Neural cell (in vitro differentiated cells): ENCODE results near the gene TTC22.

Experiments used
- EP300 ChIP-seq: fragments of 450-650 bp; conservative IDR thresholded peaks from 2 replicates; pipeline ENCODE4 v1.6.1; 2014; ENCODE audit warnings: antibody characterized with exemption, mild to moderate bottlenecking, moderate library complexity; ENCODE audit not compliant: poor library complexity, severe bottlenecking
- EZH2 ChIP-seq: fragments of 200-600, 300-800 bp; shearing (Covaris generic), sonication (generic); IDR thresholded peaks from 2 replicates; pipeline ENCODE4 v1.6.1; 2014; ENCODE audit warnings: antibody characterized with exemption, low read length, borderline replicate concordance, mild to moderate bottlenecking; ENCODE audit not compliant: insufficient read depth, poor library complexity, severe bottlenecking
- MXI1 ChIP-seq: fragments of 450-650 bp; conservative IDR thresholded peaks from 2 replicates; pipeline ENCODE4 v1.6.1; 2014; ENCODE audit warnings: antibody characterized with exemption, mild to moderate bottlenecking; ENCODE audit not compliant: poor library complexity, severe bottlenecking
- POLR2AphosphoS5 ChIP-seq: IDR thresholded peaks from 2 replicates; pipeline ENCODE4 v1.6.1; 2012
- RAD21 ChIP-seq: fragments of 450-650 bp; conservative IDR thresholded peaks from 2 replicates; pipeline ENCODE4 v1.6.1; 2014; ENCODE audit warnings: antibody characterized with exemption, mild to moderate bottlenecking, moderate library complexity
- SMC3 ChIP-seq: fragments of 450-650 bp; conservative IDR thresholded peaks from 2 replicates; pipeline ENCODE4 v1.6.1; 2014; ENCODE audit warnings: antibody characterized with exemption, mild to moderate bottlenecking, moderate library complexity; ENCODE audit not compliant: poor library complexity
- TAF1 ChIP-seq: IDR thresholded peaks from 2 replicates; pipeline ENCODE4 v1.6.1; 2012; ENCODE audit warnings: low read depth
- TF ChIP-seq, protein P1 (sequence below): fragments of 450-650 bp; IDR thresholded peaks from 2 replicates; pipeline ENCODE4 v1.5.1; 2014; ENCODE audit warnings: antibody characterized with exemption, mild to moderate bottlenecking, moderate library complexity; ENCODE audit not compliant: poor library complexity, severe bottlenecking
- TF ChIP-seq, protein P2 (sequence below): IDR thresholded peaks from 2 replicates; pipeline ENCODE4 v1.6.1; 2012; ENCODE audit warnings: borderline replicate concordance

DNA sequence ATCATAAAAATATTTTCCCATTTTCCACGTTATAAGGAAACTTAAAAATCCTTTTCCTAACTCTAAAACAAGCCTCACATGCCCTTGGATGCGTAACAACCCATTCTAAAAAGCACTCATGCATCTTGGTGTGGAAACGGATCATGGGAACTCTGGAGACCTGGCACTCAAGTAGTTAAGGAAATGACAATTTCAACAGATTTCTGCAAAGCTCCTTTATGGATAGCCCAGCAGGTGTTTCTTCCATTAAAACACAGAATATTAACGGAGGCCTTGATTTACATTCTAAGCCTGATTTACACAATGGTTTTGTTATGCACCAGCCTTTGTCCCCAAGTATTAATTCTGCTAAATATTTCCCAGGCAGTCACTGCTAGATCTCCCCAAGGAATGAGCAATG lies 49.7 kb downstream of the TTC22 start:
- TF ChIP-seq POLR2AphosphoS5 (no peak), MXI1 (no peak), RAD21 (no peak), EP300 (no peak), EZH2 (no peak), TAF1 (no peak), SMC3 (no peak)
- TF ChIP-seq, protein P1, sequence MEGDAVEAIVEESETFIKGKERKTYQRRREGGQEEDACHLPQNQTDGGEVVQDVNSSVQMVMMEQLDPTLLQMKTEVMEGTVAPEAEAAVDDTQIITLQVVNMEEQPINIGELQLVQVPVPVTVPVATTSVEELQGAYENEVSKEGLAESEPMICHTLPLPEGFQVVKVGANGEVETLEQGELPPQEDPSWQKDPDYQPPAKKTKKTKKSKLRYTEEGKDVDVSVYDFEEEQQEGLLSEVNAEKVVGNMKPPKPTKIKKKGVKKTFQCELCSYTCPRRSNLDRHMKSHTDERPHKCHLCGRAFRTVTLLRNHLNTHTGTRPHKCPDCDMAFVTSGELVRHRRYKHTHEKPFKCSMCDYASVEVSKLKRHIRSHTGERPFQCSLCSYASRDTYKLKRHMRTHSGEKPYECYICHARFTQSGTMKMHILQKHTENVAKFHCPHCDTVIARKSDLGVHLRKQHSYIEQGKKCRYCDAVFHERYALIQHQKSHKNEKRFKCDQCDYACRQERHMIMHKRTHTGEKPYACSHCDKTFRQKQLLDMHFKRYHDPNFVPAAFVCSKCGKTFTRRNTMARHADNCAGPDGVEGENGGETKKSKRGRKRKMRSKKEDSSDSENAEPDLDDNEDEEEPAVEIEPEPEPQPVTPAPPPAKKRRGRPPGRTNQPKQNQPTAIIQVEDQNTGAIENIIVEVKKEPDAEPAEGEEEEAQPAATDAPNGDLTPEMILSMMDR = no peak
- TF ChIP-seq, protein P2, sequence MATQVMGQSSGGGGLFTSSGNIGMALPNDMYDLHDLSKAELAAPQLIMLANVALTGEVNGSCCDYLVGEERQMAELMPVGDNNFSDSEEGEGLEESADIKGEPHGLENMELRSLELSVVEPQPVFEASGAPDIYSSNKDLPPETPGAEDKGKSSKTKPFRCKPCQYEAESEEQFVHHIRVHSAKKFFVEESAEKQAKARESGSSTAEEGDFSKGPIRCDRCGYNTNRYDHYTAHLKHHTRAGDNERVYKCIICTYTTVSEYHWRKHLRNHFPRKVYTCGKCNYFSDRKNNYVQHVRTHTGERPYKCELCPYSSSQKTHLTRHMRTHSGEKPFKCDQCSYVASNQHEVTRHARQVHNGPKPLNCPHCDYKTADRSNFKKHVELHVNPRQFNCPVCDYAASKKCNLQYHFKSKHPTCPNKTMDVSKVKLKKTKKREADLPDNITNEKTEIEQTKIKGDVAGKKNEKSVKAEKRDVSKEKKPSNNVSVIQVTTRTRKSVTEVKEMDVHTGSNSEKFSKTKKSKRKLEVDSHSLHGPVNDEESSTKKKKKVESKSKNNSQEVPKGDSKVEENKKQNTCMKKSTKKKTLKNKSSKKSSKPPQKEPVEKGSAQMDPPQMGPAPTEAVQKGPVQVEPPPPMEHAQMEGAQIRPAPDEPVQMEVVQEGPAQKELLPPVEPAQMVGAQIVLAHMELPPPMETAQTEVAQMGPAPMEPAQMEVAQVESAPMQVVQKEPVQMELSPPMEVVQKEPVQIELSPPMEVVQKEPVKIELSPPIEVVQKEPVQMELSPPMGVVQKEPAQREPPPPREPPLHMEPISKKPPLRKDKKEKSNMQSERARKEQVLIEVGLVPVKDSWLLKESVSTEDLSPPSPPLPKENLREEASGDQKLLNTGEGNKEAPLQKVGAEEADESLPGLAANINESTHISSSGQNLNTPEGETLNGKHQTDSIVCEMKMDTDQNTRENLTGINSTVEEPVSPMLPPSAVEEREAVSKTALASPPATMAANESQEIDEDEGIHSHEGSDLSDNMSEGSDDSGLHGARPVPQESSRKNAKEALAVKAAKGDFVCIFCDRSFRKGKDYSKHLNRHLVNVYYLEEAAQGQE = no peak
